ENCODE data around the gene ZFR2.
A peak's percentile ranks its signal among the peaks of the same experiment; 100 is the strongest.

ZFR2 gene

GRCh38 chr19:3809881-3810707 is 58.7 kb downstream of the ZFR2 start:
- DNase-seq (ENCODE audit: insufficient read length, low spot score) (no peak), FAIRE-seq (peak; percentile 77)
- TF ChIP-seq SPI1 (IDR thresholded peaks at IDR 0.05; ENCODE audit: low read depth, low read length) (no peak), POU2F2 (IDR thresholded peaks at IDR 0.05; ENCODE audit: low read depth, low read length) (peak; percentile 76), POLR2A (IDR thresholded peaks at IDR 0.05; ENCODE audit: low read depth, low read length) (no peak), PAX5 (IDR thresholded peaks at IDR 0.05; ENCODE audit: insufficient read depth, low read length, severe bottlenecking) (no peak), TAF1 (IDR thresholded peaks at IDR 0.05; ENCODE audit: low read depth, low read length) (no peak), POLR2AphosphoS5 (IDR thresholded peaks at IDR 0.05; ENCODE audit: low read depth, low read length) (no peak)

GRCh38 chr19:3808420-3809143 is 60.3 kb downstream of the ZFR2 start:
- no peak for TF ChIP-seq POU2F2 (IDR thresholded peaks at IDR 0.05; ENCODE audit: low read depth, low read length)
- no peak for TF ChIP-seq PAX5 (IDR thresholded peaks at IDR 0.05; ENCODE audit: insufficient read depth, low read length, severe bottlenecking)
- no peak for TF ChIP-seq SPI1 (IDR thresholded peaks at IDR 0.05; ENCODE audit: low read depth, low read length)
- TF ChIP-seq POLR2AphosphoS5 (IDR thresholded peaks at IDR 0.05; ENCODE audit: low read depth, low read length) = no peak
- TF ChIP-seq POLR2A (IDR thresholded peaks at IDR 0.05; ENCODE audit: low read depth, low read length) = no peak
- TF ChIP-seq TAF1 (IDR thresholded peaks at IDR 0.05; ENCODE audit: low read depth, low read length) = no peak
- no peak for DNase-seq (ENCODE audit: insufficient read length, low spot score)
- no peak for FAIRE-seq

- no peak for TF ChIP-seq POLR2AphosphoS5 (IDR thresholded peaks at IDR 0.05; ENCODE audit: low read depth, low read length)
- no peak for TF ChIP-seq PAX5 (IDR thresholded peaks at IDR 0.05; ENCODE audit: insufficient read depth, low read length, severe bottlenecking)
- TF ChIP-seq POU2F2 (IDR thresholded peaks at IDR 0.05; ENCODE audit: low read depth, low read length) = no peak
- TF ChIP-seq POLR2A (IDR thresholded peaks at IDR 0.05; ENCODE audit: low read depth, low read length) = no peak
- TF ChIP-seq SPI1 (IDR thresholded peaks at IDR 0.05; ENCODE audit: low read depth, low read length) = no peak
- TF ChIP-seq TAF1 (IDR thresholded peaks at IDR 0.05; ENCODE audit: low read depth, low read length) = no peak
- DNase-seq (ENCODE audit: insufficient read length, low spot score) (no peak), FAIRE-seq (peak; percentile 77)
Measured at GRCh38 chr19:3807574-3808354, 61.1 kb downstream of the ZFR2 start.

- FAIRE-seq (no peak), DNase-seq (ENCODE audit: insufficient read length, low spot score) (no peak)
- TF ChIP-seq TAF1 (IDR thresholded peaks at IDR 0.05; ENCODE audit: low read depth, low read length) = no peak
- no peak for TF ChIP-seq POU2F2 (IDR thresholded peaks at IDR 0.05; ENCODE audit: low read depth, low read length)
- TF ChIP-seq POLR2AphosphoS5 (IDR thresholded peaks at IDR 0.05; ENCODE audit: low read depth, low read length) = no peak
Measured at GRCh38 chr19:3807131-3807480, 61.7 kb downstream of the ZFR2 start.

- TF ChIP-seq POLR2A (IDR thresholded peaks at IDR 0.05; ENCODE audit: low read depth, low read length) (no peak), PAX5 (IDR thresholded peaks at IDR 0.05; ENCODE audit: insufficient read depth, low read length, severe bottlenecking) (no peak), POLR2AphosphoS5 (IDR thresholded peaks at IDR 0.05; ENCODE audit: low read depth, low read length) (no peak), TAF1 (IDR thresholded peaks at IDR 0.05; ENCODE audit: low read depth, low read length) (no peak), SPI1 (IDR thresholded peaks at IDR 0.05; ENCODE audit: low read depth, low read length) (no peak), POU2F2 (IDR thresholded peaks at IDR 0.05; ENCODE audit: low read depth, low read length) (no peak)
Measured at GRCh38 chr19:3805859-3806258, 63.0 kb downstream of the ZFR2 start.

GRCh38 chr19:3804429-3804828 is 64.4 kb downstream of the ZFR2 start:
- DNase-seq (ENCODE audit: insufficient read length, low spot score) = no peak
- TF ChIP-seq POLR2AphosphoS5 (IDR thresholded peaks at IDR 0.05; ENCODE audit: low read depth, low read length) = no peak
- no peak for TF ChIP-seq SPI1 (IDR thresholded peaks at IDR 0.05; ENCODE audit: low read depth, low read length)
- TF ChIP-seq POU2F2 (IDR thresholded peaks at IDR 0.05; ENCODE audit: low read depth, low read length) = no peak
- TF ChIP-seq TAF1 (IDR thresholded peaks at IDR 0.05; ENCODE audit: low read depth, low read length) = no peak
- no peak for TF ChIP-seq PAX5 (IDR thresholded peaks at IDR 0.05; ENCODE audit: insufficient read depth, low read length, severe bottlenecking)
- no peak for TF ChIP-seq POLR2A (IDR thresholded peaks at IDR 0.05; ENCODE audit: low read depth, low read length)
- no peak for FAIRE-seq

More at GRCh38 chr19:3805859-3806258, 63.0 kb downstream of the ZFR2 start:
- DNase-seq (ENCODE audit: insufficient read length, low spot score) (no peak), FAIRE-seq (no peak)

GRCh38 chr19:3803986-3804385 is 64.9 kb downstream of the ZFR2 start:
- FAIRE-seq (no peak), DNase-seq (ENCODE audit: insufficient read length, low spot score) (no peak)
- TF ChIP-seq PAX5 (IDR thresholded peaks at IDR 0.05; ENCODE audit: insufficient read depth, low read length, severe bottlenecking) (no peak), SPI1 (IDR thresholded peaks at IDR 0.05; ENCODE audit: low read depth, low read length) (no peak), POU2F2 (IDR thresholded peaks at IDR 0.05; ENCODE audit: low read depth, low read length) (no peak), POLR2A (IDR thresholded peaks at IDR 0.05; ENCODE audit: low read depth, low read length) (no peak), TAF1 (IDR thresholded peaks at IDR 0.05; ENCODE audit: low read depth, low read length) (no peak), POLR2AphosphoS5 (IDR thresholded peaks at IDR 0.05; ENCODE audit: low read depth, low read length) (no peak)

GRCh38 chr19:3803114-3803888 is 65.5 kb downstream of the ZFR2 start:
- DNase-seq (ENCODE audit: insufficient read length, low spot score) (no peak), FAIRE-seq (no peak)
- TF ChIP-seq TAF1 (IDR thresholded peaks at IDR 0.05; ENCODE audit: low read depth, low read length) (no peak), PAX5 (IDR thresholded peaks at IDR 0.05; ENCODE audit: insufficient read depth, low read length, severe bottlenecking) (no peak), SPI1 (IDR thresholded peaks at IDR 0.05; ENCODE audit: low read depth, low read length) (no peak), POLR2AphosphoS5 (IDR thresholded peaks at IDR 0.05; ENCODE audit: low read depth, low read length) (no peak), POLR2A (IDR thresholded peaks at IDR 0.05; ENCODE audit: low read depth, low read length) (no peak), POU2F2 (IDR thresholded peaks at IDR 0.05; ENCODE audit: low read depth, low read length) (no peak)
